Hepatocyte (in vitro differentiated cells): Measurements from ENCODE around the gene ARFIP1. TPM values are rescaled to one million over a fixed set of nuclear protein-coding genes. Genes with fewer than 3 reads are reported as not detected.

Experiments
- DNase-seq: peaks from one replicate; pipeline ENCODE4 v3.0.0-alpha.2; 2016; ENCODE audit warnings: low spot score
- H2AFZ ChIP-seq: fragments of 200-600 bp; sonication (generic); 2 replicates; pipeline ENCODE4 v1.6.0; 2016; ENCODE audit warnings: antibody characterized with exemption, mild to moderate bottlenecking
- H3K27ac ChIP-seq: fragments of 200-600 bp; sonication (generic); 2 replicates; pipeline ENCODE4 v1.5.1; 2016; ENCODE audit warnings: mild to moderate bottlenecking
- H3K27me3 ChIP-seq: fragments of 200-600 bp; sonication (generic); 2 replicates; pipeline ENCODE4 v1.6.1; 2016
- H3K36me3 ChIP-seq: fragments of 200-600 bp; sonication (generic); replicated peaks from 2 replicates; pipeline ENCODE4 v1.5.1; 2016; ENCODE audit warnings: low read depth; ENCODE audit not compliant: insufficient read depth
- H3K4me1 ChIP-seq: fragments of 200-600 bp; sonication (generic); 2 replicates; pipeline ENCODE4 v1.5.1; 2016; ENCODE audit warnings: mild to moderate bottlenecking, moderate library complexity; ENCODE audit not compliant: insufficient read depth
- H3K4me2 ChIP-seq: fragments of 200-600 bp; sonication (generic); 2 replicates; pipeline ENCODE4 v1.6.0; 2016
- H3K4me3 ChIP-seq: fragments of 200-600 bp; sonication (generic); 2 replicates; pipeline ENCODE4 v1.5.1; 2016; ENCODE audit warnings: mild to moderate bottlenecking
- H3K79me2 ChIP-seq: fragments of 200-600 bp; sonication (generic); 2 replicates; pipeline ENCODE4 v1.6.0; 2017; ENCODE audit warnings: mild to moderate bottlenecking
- H3K9me2 ChIP-seq: fragments of 200-600 bp; sonication (generic); replicated peaks from 2 replicates; pipeline ENCODE4 v1.6.0; 2017; ENCODE audit warnings: mild to moderate bottlenecking; ENCODE audit not compliant: insufficient read depth
- H3K9me3 ChIP-seq: fragments of 200-600 bp; sonication (generic); 2 replicates; pipeline ENCODE4 v1.5.1; 2016; ENCODE audit warnings: low read depth, mild to moderate bottlenecking
- H4K20me1 ChIP-seq: fragments of 200-600 bp; sonication (generic); 2 replicates; pipeline ENCODE4 v1.6.0; 2016; ENCODE audit warnings: mild to moderate bottlenecking; ENCODE audit not compliant: insufficient read depth, poor library complexity, severe bottlenecking
- CTCF ChIP-seq: fragments of 200-600 bp; sonication (generic); IDR thresholded peaks from 2 replicates; pipeline ENCODE4 v1.5.1; 2016; ENCODE audit warnings: antibody characterized with exemption, mild to moderate bottlenecking; ENCODE audit not compliant: poor library complexity
- EZH2 ChIP-seq: fragments of 200-600 bp; sonication (generic); IDR thresholded peaks from 2 replicates; pipeline ENCODE4 v1.6.1; 2016; ENCODE audit warnings: antibody characterized with exemption, mild to moderate bottlenecking, borderline replicate concordance
- EZH2phosphoT487 ChIP-seq: fragments of 200-600 bp; sonication (generic); IDR thresholded peaks from one replicate; pipeline ENCODE4 v1.6.1; 2018; ENCODE audit warnings: antibody characterized with exemption, mild to moderate bottlenecking, low read depth, moderate library complexity; ENCODE audit not compliant: unreplicated experiment, severe bottlenecking
- WGBS: methylation state at CpG from one replicate; pipeline ENCODE4 v1.1.6; 2016; ENCODE audit warnings: low lambda C conversion rate; ENCODE audit errors: missing lambda C conversion rate; 5-methylcytosine and 5-hydroxymethylcytosine counted together
- polyA plus RNA-seq: library from polyadenylated mRNA; unstranded; fragments of >200 nt; fragmentation: Nextera tagmentation; extraction: Ambion mirVana; gene quantifications from 2 replicates; pipeline ENCODE4 v1.2.1, GENCODE V29; 2016
- total RNA-seq: library from RNA; depleted of rRNA; stranded (reverse); fragments of >200 nt; gene quantifications from 2 replicates; pipeline ENCODE4 v1.2.3, GENCODE V29; 2014

ARFIP1 gene
- total and polyA plus RNA-seq, 2 experiments from 2014 or later: 21.7 to 39.1 TPM

DNA sequence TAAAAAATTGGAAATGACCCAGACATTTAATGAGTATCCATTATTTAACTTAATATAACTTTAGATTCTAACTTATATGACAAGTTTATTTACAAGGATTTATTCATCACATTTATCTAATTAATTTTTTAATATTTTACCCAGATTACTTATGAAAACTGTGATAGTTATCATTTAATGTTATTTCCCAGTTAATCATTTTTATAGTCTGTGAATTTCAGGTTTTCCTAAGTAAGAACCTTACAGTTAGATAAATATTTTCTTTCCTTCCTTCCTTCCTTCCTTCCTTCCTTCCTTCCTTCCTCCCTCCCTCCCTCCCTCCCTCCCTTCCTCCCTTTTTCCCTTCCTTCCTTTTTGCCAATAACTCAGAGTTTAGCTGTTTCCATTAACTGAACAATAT is 141.5 kb downstream of the ARFIP1 start:
- Histone ChIP-seq H3K4me3 (no peak overlapping the region), H3K27ac (no peak overlapping the region), H3K79me2 (no peaks in the 10 kb centered on the region), H4K20me1 (no peaks in the 10 kb centered on the region), H3K4me2 (no peak overlapping the region), H3K9me2 (no peaks in the 10 kb centered on the region), H3K9me3 (peaks cover 6% of the 10 kb centered on the region), H3K4me1 (no peaks in the 10 kb centered on the region), H3K27me3 (no peaks in the 10 kb centered on the region), H2AFZ (no peak overlapping the region), H3K36me3 (no peaks in the 10 kb centered on the region)
- DNase-seq: no peak
- TF ChIP-seq EZH2: no peak
- no peak for TF ChIP-seq CTCF
- no peak for TF ChIP-seq EZH2phosphoT487

- DNase-seq: no peak
- Histone ChIP-seq H2AFZ (no peak overlapping the region), H3K27me3 (no peaks in the 10 kb centered on the region), H3K9me2 (no peaks in the 10 kb centered on the region), H3K4me3 (no peak overlapping the region), H3K4me2 (no peak overlapping the region), H3K36me3 (no peaks in the 10 kb centered on the region), H3K27ac (no peak overlapping the region), H3K4me1 (peaks cover 4% of the 10 kb centered on the region), H3K79me2 (no peaks in the 10 kb centered on the region), H3K9me3 (no peaks in the 10 kb centered on the region), H4K20me1 (no peaks in the 10 kb centered on the region)
- 95% methylated on average over 1 of the region's 1 CpG for WGBS
- TF ChIP-seq CTCF (no peak), EZH2phosphoT487 (no peak), EZH2 (no peak)
Observed at GRCh38 chr4:152925851-152926250, 146.1 kb downstream of the ARFIP1 start.

DNA sequence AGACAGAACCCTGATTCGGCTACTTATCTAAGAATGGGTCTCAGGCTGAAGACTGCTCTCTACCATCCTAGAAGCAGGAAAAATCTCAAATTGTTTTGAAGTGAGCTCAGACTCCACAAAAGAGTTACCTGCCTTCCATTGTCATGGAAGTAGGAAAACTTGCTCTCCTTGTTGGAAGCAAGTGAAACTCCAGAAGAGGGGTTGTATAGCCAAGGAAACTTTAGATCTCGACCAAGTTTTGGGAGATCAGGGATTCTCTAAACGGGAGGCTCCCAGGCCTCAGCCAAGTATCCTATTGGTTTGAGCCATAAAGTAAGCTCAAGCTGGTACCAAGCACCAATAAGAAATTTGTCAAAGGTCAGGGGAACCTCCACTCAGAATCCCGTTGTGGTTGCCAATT is 147.2 kb downstream of the ARFIP1 start:
- Histone ChIP-seq H2AFZ (no peak overlapping the region), H3K27me3 (no peaks in the 10 kb centered on the region), H3K79me2 (no peaks in the 10 kb centered on the region), H3K9me2 (no peaks in the 10 kb centered on the region), H3K27ac (no peak overlapping the region), H4K20me1 (no peaks in the 10 kb centered on the region), H3K9me3 (no peaks in the 10 kb centered on the region), H3K36me3 (no peaks in the 10 kb centered on the region), H3K4me3 (no peak overlapping the region), H3K4me2 (no peak overlapping the region), H3K4me1 (peaks cover 4% of the 10 kb centered on the region)
- TF ChIP-seq EZH2phosphoT487 (no peak), CTCF (no peak), EZH2 (no peak)
- WGBS: 83% methylated on average over 4 of the region's 4 CpGs
- DNase-seq: no peak

GRCh38 chr4:152927737-152928136 is 148.0 kb downstream of the ARFIP1 start:
- TF ChIP-seq EZH2phosphoT487 (no peak), CTCF (no peak), EZH2 (no peak)
- H3K4me3 ChIP-seq: no peak overlapping the region
- H3K4me2 ChIP-seq: no peak overlapping the region
- no peaks in the 10 kb centered on the region for H3K9me3 ChIP-seq
- no peaks in the 10 kb centered on the region for H3K27me3 ChIP-seq
- no peaks in the 10 kb centered on the region for H3K79me2 ChIP-seq
- no peaks in the 10 kb centered on the region for H3K36me3 ChIP-seq
- no peak overlapping the region for H3K27ac ChIP-seq
- H2AFZ ChIP-seq: no peak overlapping the region
- WGBS: 98% methylated on average over 3 of the region's 3 CpGs
- no peak for DNase-seq
- H3K4me1 ChIP-seq: peaks cover 4% of the 10 kb centered on the region
- H3K9me2 ChIP-seq: no peaks in the 10 kb centered on the region
- H4K20me1 ChIP-seq: no peaks in the 10 kb centered on the region
